B cell (primary cell): ENCODE results near the gene ATP8B1. TPM values are rescaled to one million over a fixed set of nuclear protein-coding genes. Genes with fewer than 3 reads are reported as not detected.

Experiments used
- ATAC-seq: fragments of 200-7000 bp; cut with Tn5 transposase; one replicate; pipeline ENCODE4 v1.10.0; 2021; ENCODE audit warnings: low read depth, mild to moderate bottlenecking, moderate number of reproducible peaks, moderate library complexity
- CTCF ChIA-PET: fragments of 350-600 bp; sonication (Branson Sonifier 250); formaldehyde crosslinking; loops from one replicate; lab custom pipeline; 2021; ENCODE audit warnings: antibody characterized with exemption, inconsistent platforms; lab: Charles Lee
- POLR2A ChIA-PET: fragments of 350-600 bp; sonication (Branson Sonifier 250); formaldehyde crosslinking; loops from one replicate; lab custom pipeline; 2021; ENCODE audit warnings: antibody characterized with exemption; lab: Charles Lee
- DNase-seq: peaks from one replicate; pipeline ENCODE4 v3.0.0; 2013
- H2AFZ ChIP-seq: 2 replicates; pipeline ENCODE4 v1.6.1; 2012; ENCODE audit warnings: mild to moderate bottlenecking, low read depth, low read length; ENCODE audit not compliant: insufficient read depth, poor library complexity, severe bottlenecking
- H3K27ac ChIP-seq, 2 donors: 1 replicate in 1 of 2; 2 replicates in 1 of 2; pipeline ENCODE4 v1.5.1; 2012 to 2013; ENCODE audit warnings: low read length in 2 of 2, mild to moderate bottlenecking in 2 of 2, moderate library complexity in 1 of 2
- H3K27me3 ChIP-seq, 4 experiments: fragments of 200-600 bp in 1 of 4; sonication (generic) in 1 of 4; replicated peaks in 1 of 4; 1 replicate in 2 of 4; 2 replicates in 2 of 4; pipeline versions ENCODE4 v1.6.1 to v1.7.0; 2013 to 2016; ENCODE audit warnings: low read length in 3 of 4, mild to moderate bottlenecking in 2 of 4, mixed read lengths in 1 of 4, moderate library complexity in 1 of 4; ENCODE audit not compliant: insufficient read depth in 4 of 4, control insufficient read depth in 3 of 4; ENCODE audit errors: control extremely low read depth in 1 of 4
- H3K36me3 ChIP-seq, 2 experiments: replicated peaks in 1 of 2; 1 replicate in 1 of 2; 2 replicates in 1 of 2; pipeline versions ENCODE4 v1.6.1 to v1.7.1; 2013; ENCODE audit warnings: low read length in 1 of 2; ENCODE audit not compliant: insufficient read depth in 2 of 2, control insufficient read depth in 1 of 2; ENCODE audit errors: control extremely low read depth in 1 of 2, extremely low read depth in 1 of 2
- H3K4me1 ChIP-seq, 2 donors: fragments of 200-600 bp in 1 of 2; sonication (generic) in 1 of 2; 1 replicate in 1 of 2; 2 replicates in 1 of 2; pipeline versions ENCODE4 v1.5.1 to v1.6.1; 2013 to 2017; ENCODE audit warnings: low read length in 2 of 2; ENCODE audit not compliant: control insufficient read depth in 2 of 2, insufficient read depth in 2 of 2
- H3K4me2 ChIP-seq: replicated peaks from 2 replicates; pipeline ENCODE3; 2012; ENCODE audit warnings: mild to moderate bottlenecking, low read depth, low read length; ENCODE audit not compliant: poor library complexity, severe bottlenecking
- H3K4me3 ChIP-seq, 5 experiments: fragments of 200-600 bp in 1 of 5; sonication (generic) in 1 of 5; 1 replicate in 3 of 5; 2 replicates in 2 of 5; pipeline versions ENCODE4 v1.5.1 to v1.7.0; 2011 to 2016; ENCODE audit warnings: low read length in 4 of 5, mild to moderate bottlenecking in 4 of 5, low read depth in 2 of 5, control low read depth in 1 of 5, moderate library complexity in 1 of 5; ENCODE audit not compliant: insufficient read depth in 1 of 5; ENCODE audit errors: control extremely low read depth in 1 of 5, extremely low read depth in 1 of 5
- H3K79me2 ChIP-seq: fragments of 200-600 bp; sonication (generic); one replicate; pipeline ENCODE4 v1.6.0; 2016; ENCODE audit warnings: low read length; ENCODE audit not compliant: control insufficient read depth, insufficient read depth
- H3K9ac ChIP-seq: fragments of 200-600 bp; sonication (generic); 2 replicates; pipeline ENCODE4 v1.6.1; 2017; ENCODE audit warnings: mild to moderate bottlenecking, low read length, moderate library complexity
- H3K9me3 ChIP-seq, 3 donors: one replicate each; pipeline versions ENCODE4 v1.6.1 to v1.7.1; 2013; ENCODE audit warnings: low read length in 2 of 3; ENCODE audit not compliant: control insufficient read depth in 2 of 3, insufficient read depth in 1 of 3; ENCODE audit errors: control extremely low read depth in 1 of 3
- H4K20me1 ChIP-seq: 2 replicates; pipeline ENCODE4 v1.6.0; 2012; ENCODE audit warnings: mild to moderate bottlenecking, low read length; ENCODE audit not compliant: insufficient read depth, control insufficient read depth, poor library complexity, severe bottlenecking
- H3K27ac Mint-ChIP-seq: one replicate; pipeline ENCODE4 v1.8.0; 2021; ENCODE audit warnings: mixed read lengths
- H3K27me3 Mint-ChIP-seq: one replicate; pipeline ENCODE4 v1.8.0; 2021; ENCODE audit warnings: mixed read lengths
- H3K4me1 Mint-ChIP-seq: one replicate; pipeline ENCODE4 v1.8.0; 2021; ENCODE audit warnings: mixed read lengths
- H3K4me3 Mint-ChIP-seq: one replicate; pipeline ENCODE4 v1.8.0; 2021; ENCODE audit warnings: mixed read lengths
- H3K9me3 Mint-ChIP-seq: one replicate; pipeline ENCODE4 v1.8.0; 2022; ENCODE audit warnings: mixed read lengths; ENCODE audit not compliant: insufficient read depth
- CTCF ChIP-seq: fragments of 200-600 bp; IDR thresholded peaks from one replicate; pipeline ENCODE4 v1.8.0; 2022; ENCODE audit warnings: antibody characterized with exemption, mild to moderate bottlenecking
- EZH2 ChIP-seq: IDR thresholded peaks from 2 replicates; pipeline ENCODE4 v1.6.1; 2012; ENCODE audit warnings: borderline replicate concordance, low read depth, mild to moderate bottlenecking, moderate library complexity, low read length; ENCODE audit not compliant: insufficient read depth, poor library complexity, severe bottlenecking
- WGBS: methylation state at CpG from one replicate; pipeline ENCODE4 v1.1.5; 2013; ENCODE audit warnings: missing lambda C conversion rate; ENCODE audit not compliant: insufficient coverage; 5-methylcytosine and 5-hydroxymethylcytosine counted together
- intact Hi-C: fragments of 100-400 bp; cut with micrococcal nuclease; formaldehyde crosslinking; loops from one replicate; pipeline ENCODE4 v1.10.0; 2022
- polyA plus RNA-seq: library from polyadenylated mRNA; depleted of rRNA; stranded (reverse); fragments of >200 nt; gene quantifications from 2 replicates; pipeline ENCODE4 v1.2.3, GENCODE V29; 2012
- total RNA-seq, 2 donors: library from RNA; stranded (reverse); fragments of 120-200 nt in 1 of 2; gene quantifications; 1 replicate in 1 of 2; 2 replicates in 1 of 2; pipeline versions ENCODE4 v1.2.3 to v1.2.4, GENCODE V29; 2013 to 2022

The ATP8B1 gene
- total and polyA plus RNA-seq, 2 donors (not counting 1 experiment from before 2014, with no cell fraction given): 0.27 TPM; not detected in 1

- peaks cover 41% of the 10 kb centered on the region for H3K4me1 Mint-ChIP-seq
- ATAC-seq (no peak), DNase-seq (no peak)
- intact Hi-C loops: no loop called here
- no peak overlapping the region for H3K4me3 Mint-ChIP-seq
- Histone ChIP-seq H3K36me3 (peaks cover 0 to 2% of the 10 kb centered on the region in 2 experiments), H3K9ac (no peak overlapping the region), H3K27ac (peak overlapping the region in 1 of 2 donors; percentile 26), H3K9me3 (peaks cover 3 to 16% (median 7%) of the 10 kb centered on the region in 3 donors), H3K4me2 (peak overlapping the region; percentile 2), H2AFZ (no peak overlapping the region), H3K4me1 (peaks cover 12 to 18% of the 10 kb centered on the region in 2 donors), H3K4me3 (no peak overlapping the region), H3K27me3 (no peaks in the 10 kb centered on the region), H3K79me2 (peaks cover 18% of the 10 kb centered on the region), H4K20me1 (peaks cover 12% of the 10 kb centered on the region)
- 67% methylated on average over 6 of the region's 11 CpGs for WGBS
- POLR2A ChIA-PET: no interaction called here
- CTCF ChIA-PET: interaction anchor here (1.1 kb wide), 1 partner anchor 100 kb away, joined by 3 read pairs; no protein-coding TSS in a partner anchor
- peaks cover 4% of the 10 kb centered on the region for H3K9me3 Mint-ChIP-seq
- no peaks in the 10 kb centered on the region for H3K27me3 Mint-ChIP-seq
- TF ChIP-seq CTCF (no peak), EZH2 (no peak)
- no peak overlapping the region for H3K27ac Mint-ChIP-seq
These were observed 74.1 kb downstream of the ATP8B1 start for GRCh38 chr18:57728941-57729511.

DNA sequence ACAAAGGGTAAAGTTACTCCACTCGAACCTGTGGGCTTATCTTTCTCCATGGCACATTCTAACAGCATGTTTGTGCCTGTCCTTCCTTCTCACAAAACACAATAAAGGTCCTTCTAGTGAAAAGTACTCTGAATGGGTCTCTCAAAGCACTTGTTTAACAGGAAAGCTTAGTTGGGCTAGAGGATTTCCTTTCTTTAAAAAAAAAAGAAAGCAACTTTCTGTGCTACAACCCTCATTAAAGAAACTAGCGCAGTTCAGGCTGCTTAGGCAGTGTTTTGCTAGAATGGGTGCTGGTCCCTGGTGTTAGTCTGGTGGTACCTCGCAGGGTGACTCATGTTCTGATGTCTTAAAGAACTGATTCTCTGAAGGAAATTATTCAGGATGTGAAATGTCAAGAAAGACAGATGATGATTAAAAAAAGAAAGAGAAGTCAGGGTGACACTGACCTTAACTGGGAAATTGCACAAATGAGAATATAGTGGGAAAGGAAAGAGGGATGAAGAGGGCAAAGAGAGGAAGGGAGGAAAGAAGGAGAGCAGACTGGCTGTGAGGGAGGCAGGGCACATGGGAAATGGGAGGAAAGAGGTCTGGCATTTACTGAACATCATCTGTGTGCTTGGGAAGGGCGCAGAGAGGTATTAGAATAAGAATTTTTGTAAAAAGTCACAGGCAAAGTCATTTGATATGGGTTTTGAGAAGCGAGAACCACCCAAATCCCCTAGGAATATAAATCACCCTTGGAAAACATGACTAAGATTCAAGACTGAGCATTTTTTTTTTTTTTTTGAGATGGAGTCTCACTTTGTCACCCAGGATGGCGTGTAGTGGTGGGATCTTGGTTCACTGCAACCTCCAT is 74.9 kb downstream of the ATP8B1 start:
- H3K9me3 Mint-ChIP-seq: peaks cover 4% of the 10 kb centered on the region
- no peak overlapping the region for H3K9ac ChIP-seq
- H3K27ac Mint-ChIP-seq: peak overlapping the region; percentile 54
- H3K9me3 ChIP-seq: peaks cover 3 to 16% (median 7%) of the 10 kb centered on the region in 3 donors
- peaks cover 0 to 2% of the 10 kb centered on the region in 2 experiments for H3K36me3 ChIP-seq
- H3K4me2 ChIP-seq: no peak overlapping the region
- intact Hi-C loops: no loop called here
- no peak overlapping the region for H2AFZ ChIP-seq
- H3K4me3 Mint-ChIP-seq: peak overlapping the region; percentile 17
- peaks cover 12 to 18% of the 10 kb centered on the region in 2 donors for H3K4me1 ChIP-seq
- peaks cover 12% of the 10 kb centered on the region for H4K20me1 ChIP-seq
- POLR2A ChIA-PET: no interaction called here
- H3K27me3 ChIP-seq: no peaks in the 10 kb centered on the region
- no peak overlapping the region for H3K4me3 ChIP-seq
- H3K4me1 Mint-ChIP-seq: peaks cover 41% of the 10 kb centered on the region
- ATAC-seq: peak; percentile 73
- H3K27ac ChIP-seq: peak overlapping the region in 1 of 2 donors; percentile 58
- H3K79me2 ChIP-seq: peaks cover 17% of the 10 kb centered on the region
- TF ChIP-seq EZH2: no peak
- TF ChIP-seq CTCF: no peak
- CTCF ChIA-PET: no interaction called here
- no peaks in the 10 kb centered on the region for H3K27me3 Mint-ChIP-seq
- WGBS: 35% methylated on average over 3 of the region's 6 CpGs
- no peak for DNase-seq
